CD14-positive monocyte (primary cell): ENCODE data around the gene GPX3. TPM values are rescaled to one million over a fixed set of nuclear protein-coding genes. Genes with fewer than 3 reads are reported as not detected.
A peak's percentile ranks its signal among the peaks of the same experiment; 100 is the strongest.

Experiments used
- DNase-seq, 3 donors: peaks; one replicate each; pipeline ENCODE4 v3.0.0-alpha.2; 2011 to 2022
- H2AFZ ChIP-seq: 2 replicates; pipeline ENCODE4 v1.6.0; 2012; ENCODE audit warnings: mild to moderate bottlenecking, low read depth, low read length, inconsistent platforms; ENCODE audit not compliant: insufficient read depth, poor library complexity, severe bottlenecking
- H3K27ac ChIP-seq, 2 donors: 1 replicate in 1 of 2; 2 replicates in 1 of 2; pipeline ENCODE4 v1.5.1; 2012 to 2013; ENCODE audit warnings: low read length in 2 of 2, control low read depth in 1 of 2, inconsistent platforms in 1 of 2, low read depth in 1 of 2, mild to moderate bottlenecking in 1 of 2
- H3K27me3 ChIP-seq, 2 donors: one replicate each; pipeline versions ENCODE4 v1.6.0 to v1.6.1; 2011 to 2013; ENCODE audit warnings: low read length in 2 of 2; ENCODE audit not compliant: control insufficient read depth in 2 of 2, insufficient read depth in 2 of 2
- H3K36me3 ChIP-seq, 2 donors: replicated peaks in 1 of 2; 1 replicate in 1 of 2; 2 replicates in 1 of 2; pipeline versions ENCODE4 v1.5.1 to v1.6.1; 2012 to 2013; ENCODE audit warnings: low read length in 2 of 2, control low read depth in 1 of 2, inconsistent platforms in 1 of 2, mild to moderate bottlenecking in 1 of 2; ENCODE audit not compliant: insufficient read depth in 2 of 2, control insufficient read depth in 1 of 2
- H3K4me1 ChIP-seq, 2 donors: 1 replicate in 1 of 2; 2 replicates in 1 of 2; pipeline versions ENCODE4 v1.5.1 to v1.6.1; 2012 to 2013; ENCODE audit warnings: low read length in 2 of 2, control low read depth in 1 of 2, inconsistent platforms in 1 of 2, mild to moderate bottlenecking in 1 of 2, moderate library complexity in 1 of 2; ENCODE audit not compliant: insufficient read depth in 2 of 2, control insufficient read depth in 1 of 2
- H3K4me2 ChIP-seq: replicated peaks from 2 replicates; pipeline ENCODE3; 2012; ENCODE audit warnings: low read length, moderate library complexity, mild to moderate bottlenecking; ENCODE audit not compliant: poor library complexity, severe bottlenecking; ENCODE audit errors: extremely low read depth
- H3K4me3 ChIP-seq, 3 experiments: fragments of 200-600 bp in 1 of 3; sonication (generic) in 1 of 3; replicated peaks in 1 of 3; 1 replicate in 2 of 3; 2 replicates in 1 of 3; pipeline ENCODE4 v1.5.1; 2011 to 2013; ENCODE audit warnings: low read length in 3 of 3, mild to moderate bottlenecking in 3 of 3, control low read depth in 2 of 3, low read depth in 2 of 3, inconsistent platforms in 1 of 3, moderate library complexity in 1 of 3
- H3K79me2 ChIP-seq: 2 replicates; pipeline ENCODE4 v1.6.0; 2012; ENCODE audit warnings: mild to moderate bottlenecking, control low read depth, inconsistent platforms, low read length, moderate library complexity; ENCODE audit not compliant: insufficient read depth
- H3K9ac ChIP-seq: 2 replicates; pipeline ENCODE4 v1.6.0; 2017; ENCODE audit warnings: low read length, mild to moderate bottlenecking; ENCODE audit not compliant: insufficient read depth, poor library complexity, severe bottlenecking
- H3K9me3 ChIP-seq, 2 donors: replicated peaks in 1 of 2; 1 replicate in 1 of 2; 2 replicates in 1 of 2; pipeline versions ENCODE4 v1.5.1 to v1.6.1; 2012 to 2013; ENCODE audit warnings: low read length in 2 of 2, control low read depth in 1 of 2; ENCODE audit not compliant: control insufficient read depth in 1 of 2, insufficient read depth in 1 of 2
- H4K20me1 ChIP-seq: 2 replicates; pipeline ENCODE4 v1.6.0; 2012; ENCODE audit warnings: mild to moderate bottlenecking, low read length, control low read depth, moderate library complexity; ENCODE audit not compliant: insufficient read depth
- H3K27ac Mint-ChIP-seq, 7 donors: one replicate each; pipeline ENCODE4 v1.8.0; 2020; ENCODE audit warnings: mild to moderate bottlenecking in 7 of 7, mixed read lengths in 7 of 7, moderate library complexity in 6 of 7, inconsistent platforms in 2 of 7
- H3K27me3 Mint-ChIP-seq, 3 donors: one replicate each; pipeline ENCODE4 v1.8.0; 2021 to 2022; ENCODE audit warnings: low read depth in 3 of 3, mild to moderate bottlenecking in 3 of 3, mixed read lengths in 3 of 3, moderate library complexity in 3 of 3, inconsistent platforms in 1 of 3
- H3K36me3 Mint-ChIP-seq, 2 donors: one replicate each; pipeline ENCODE4 v1.8.0; 2020; ENCODE audit warnings: mixed read lengths in 2 of 2, inconsistent platforms in 1 of 2, mild to moderate bottlenecking in 1 of 2
- H3K4me1 Mint-ChIP-seq: one replicate; pipeline ENCODE4 v1.8.0; 2020; ENCODE audit warnings: mild to moderate bottlenecking, mixed read lengths
- H3K4me3 Mint-ChIP-seq, 2 donors: one replicate each; pipeline ENCODE4 v1.8.0; 2020; ENCODE audit warnings: mild to moderate bottlenecking in 2 of 2, mixed read lengths in 2 of 2, moderate library complexity in 1 of 2
- H3K9me3 Mint-ChIP-seq, 7 donors: one replicate each; pipeline ENCODE4 v1.8.0; 2020 to 2022; ENCODE audit warnings: mixed read lengths in 7 of 7, mild to moderate bottlenecking in 6 of 7, moderate library complexity in 6 of 7, inconsistent platforms in 2 of 7
- CTCF ChIP-seq: fragments of 200-600 bp; IDR thresholded peaks from one replicate; pipeline ENCODE4 v1.8.0; 2022; ENCODE audit warnings: antibody characterized with exemption, mild to moderate bottlenecking
- WGBS: methylation state at CpG from one replicate; pipeline ENCODE4 v1.1.5; 2013; ENCODE audit warnings: missing lambda C conversion rate; ENCODE audit not compliant: insufficient coverage; 5-methylcytosine and 5-hydroxymethylcytosine counted together
- intact Hi-C, 2 donors: fragments of 100-400 bp; cut with micrococcal nuclease; formaldehyde crosslinking; loops; one replicate each; pipeline versions ENCODE4 v1.15.0 to v1.15.1; 2023
- polyA plus RNA-seq, 3 donors: library from polyadenylated mRNA; depleted of rRNA in 1 of 3; unstranded in 2 of 3; stranded (reverse) in 1 of 3; fragments of 300-500 nt in 2 of 3; fragments of >200 nt in 1 of 3; fragmentation: Illumina TruSeq in 2 of 3; gene quantifications; 1 replicate in 2 of 3; 2 replicates in 1 of 3; pipeline ENCODE4 v1.2.3, GENCODE V29; 2012 to 2021

GPX3 gene
- polyA plus RNA-seq, 3 donors, result 3.5 to 12.7 (median 3.8) TPM

GRCh38 chr5:151072630-151073025, 52.2 kb downstream of the GPX3 start:
- H3K9me3 Mint-ChIP-seq, result no peaks in the 10 kb centered on the region
- no peak overlapping the region for H3K9ac ChIP-seq
- H3K4me2 ChIP-seq, result no peak overlapping the region
- no peak overlapping the region for H3K4me3 ChIP-seq
- H3K27me3 ChIP-seq, result no peaks in the 10 kb centered on the region
- peaks cover 100% of the 10 kb centered on the region for H4K20me1 ChIP-seq
- peaks cover 23 to 75% of the 10 kb centered on the region in 2 donors for H3K36me3 ChIP-seq
- WGBS, result 100% methylated on average over 1 of the region's 5 CpGs
- H3K27ac Mint-ChIP-seq, result peak overlapping the region in 2 of 7 donors; percentile 73 to 74
- no peaks in the 10 kb centered on the region for H3K9me3 ChIP-seq
- TF ChIP-seq CTCF, result no peak
- H3K79me2 ChIP-seq, result peaks cover 100% of the 10 kb centered on the region
- peaks cover 27 to 46% of the 10 kb centered on the region in 2 donors for H3K4me1 ChIP-seq
- no peak overlapping the region for H3K27ac ChIP-seq
- H2AFZ ChIP-seq, result no peak overlapping the region
- no peak overlapping the region for H3K4me3 Mint-ChIP-seq
- peaks cover 66 to 78% of the 10 kb centered on the region in 2 donors for H3K36me3 Mint-ChIP-seq
- no peak for DNase-seq
- intact Hi-C loops, result no loop called here
- peaks cover 69% of the 10 kb centered on the region for H3K4me1 Mint-ChIP-seq
- peaks cover 0 to 1% (median 0%) of the 10 kb centered on the region in 3 donors for H3K27me3 Mint-ChIP-seq

- Mint-ChIP-seq H3K36me3 (peaks cover 66 to 78% of the 10 kb centered on the region in 2 donors), H3K9me3 (no peaks in the 10 kb centered on the region), H3K4me3 (no peak overlapping the region), H3K4me1 (peaks cover 69% of the 10 kb centered on the region), H3K27ac (no peak overlapping the region), H3K27me3 (peaks cover 0 to 1% (median 0%) of the 10 kb centered on the region in 3 donors)
- peaks cover 27 to 73% of the 10 kb centered on the region in 2 donors for H3K36me3 ChIP-seq
- H3K9me3 ChIP-seq, result no peaks in the 10 kb centered on the region
- H2AFZ ChIP-seq, result no peak overlapping the region
- H3K4me3 ChIP-seq, result no peak overlapping the region
- no peak for DNase-seq
- no peak overlapping the region for H3K9ac ChIP-seq
- TF ChIP-seq CTCF, result no peak
- intact Hi-C loops, result no loop called here
- peaks cover 100% of the 10 kb centered on the region for H4K20me1 ChIP-seq
- no peak overlapping the region for H3K4me2 ChIP-seq
- peaks cover 100% of the 10 kb centered on the region for H3K79me2 ChIP-seq
- no CpG with 5 or more reads among the region's 2 CpGs for WGBS
- no peaks in the 10 kb centered on the region for H3K27me3 ChIP-seq
- H3K4me1 ChIP-seq, result peaks cover 27 to 46% of the 10 kb centered on the region in 2 donors
- H3K27ac ChIP-seq, result no peak overlapping the region
Observed at GRCh38 chr5:151073280-151073679, 52.9 kb downstream of the GPX3 start.
